ENCODE measurements around the gene PSEN1.

PSEN1 gene

GRCh38 chr14:73240816-73241480 is 104.6 kb downstream of the PSEN1 start:
- DNase-seq (ENCODE audit: low spot score) = no peak

DNA sequence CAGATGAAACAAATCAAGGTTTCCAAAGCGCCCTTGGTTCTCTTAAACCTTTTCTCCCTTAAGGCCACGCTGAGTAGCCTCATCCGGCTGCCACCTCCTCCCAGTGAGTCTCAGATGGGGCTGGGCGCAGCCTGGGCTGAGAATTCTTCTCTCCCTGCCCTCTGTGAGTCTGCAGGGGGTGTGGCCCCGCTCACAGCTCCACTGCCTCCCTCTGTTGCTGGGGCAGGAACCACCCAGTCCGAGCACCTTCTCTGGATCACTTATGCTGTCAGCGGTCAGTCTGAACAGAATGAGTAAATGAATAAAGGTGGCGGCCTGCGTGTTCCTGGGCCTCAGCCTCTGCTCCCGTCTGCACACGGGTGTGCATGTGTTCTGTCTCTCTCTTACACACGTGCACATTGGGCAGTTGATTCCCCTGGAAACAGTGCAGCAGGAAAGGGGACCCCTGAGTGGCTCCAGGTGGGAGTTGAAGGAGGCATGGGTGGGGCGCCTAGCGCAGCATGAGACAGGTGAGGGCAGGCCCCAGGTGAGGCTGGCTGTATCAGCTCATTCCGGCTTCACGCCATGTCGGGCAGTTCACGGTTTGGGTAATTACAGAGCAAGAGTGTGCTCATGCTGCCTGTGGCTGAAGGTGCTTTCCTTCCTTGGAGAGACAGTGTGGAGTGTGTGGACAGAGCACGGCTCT is 105.3 kb downstream of the PSEN1 start:
- DNase-seq (ENCODE audit: low spot score) = no peak

GRCh38 chr14:73242357-73242901 is 106.1 kb downstream of the PSEN1 start:
- DNase-seq (ENCODE audit: low spot score) = no peak

DNA sequence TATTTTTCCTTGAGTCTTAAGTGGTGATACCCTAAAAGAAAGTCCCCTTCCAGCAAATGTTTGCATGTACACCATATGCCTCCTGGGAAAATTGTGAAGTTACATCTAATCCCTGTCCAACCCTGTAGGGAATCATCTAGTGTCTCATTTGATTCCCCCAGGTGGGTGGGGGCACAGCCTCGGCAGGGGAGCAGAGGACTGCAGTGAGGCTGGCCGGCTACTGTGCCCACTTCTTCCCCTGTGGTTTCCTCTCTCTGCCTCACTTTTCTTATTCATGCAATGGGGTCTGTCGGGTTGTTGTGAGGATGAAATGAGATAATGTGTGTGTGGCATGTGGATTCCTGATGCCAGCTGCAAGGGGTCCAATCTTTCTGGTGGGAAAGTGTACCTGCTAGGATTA is 107.0 kb downstream of the PSEN1 start:
- no peak for DNase-seq (ENCODE audit: low spot score)

- no peak for DNase-seq (ENCODE audit: low spot score)
Measured at GRCh38 chr14:73243748-73244147, 107.4 kb downstream of the PSEN1 start.

GRCh38 chr14:73244541-73245290 is 108.4 kb downstream of the PSEN1 start:
- DNase-seq (ENCODE audit: low spot score) = no peak

GRCh38 chr14:73245480-73246325 is 109.4 kb downstream of the PSEN1 start:
- DNase-seq (ENCODE audit: low spot score) = peak; percentile 34

DNA sequence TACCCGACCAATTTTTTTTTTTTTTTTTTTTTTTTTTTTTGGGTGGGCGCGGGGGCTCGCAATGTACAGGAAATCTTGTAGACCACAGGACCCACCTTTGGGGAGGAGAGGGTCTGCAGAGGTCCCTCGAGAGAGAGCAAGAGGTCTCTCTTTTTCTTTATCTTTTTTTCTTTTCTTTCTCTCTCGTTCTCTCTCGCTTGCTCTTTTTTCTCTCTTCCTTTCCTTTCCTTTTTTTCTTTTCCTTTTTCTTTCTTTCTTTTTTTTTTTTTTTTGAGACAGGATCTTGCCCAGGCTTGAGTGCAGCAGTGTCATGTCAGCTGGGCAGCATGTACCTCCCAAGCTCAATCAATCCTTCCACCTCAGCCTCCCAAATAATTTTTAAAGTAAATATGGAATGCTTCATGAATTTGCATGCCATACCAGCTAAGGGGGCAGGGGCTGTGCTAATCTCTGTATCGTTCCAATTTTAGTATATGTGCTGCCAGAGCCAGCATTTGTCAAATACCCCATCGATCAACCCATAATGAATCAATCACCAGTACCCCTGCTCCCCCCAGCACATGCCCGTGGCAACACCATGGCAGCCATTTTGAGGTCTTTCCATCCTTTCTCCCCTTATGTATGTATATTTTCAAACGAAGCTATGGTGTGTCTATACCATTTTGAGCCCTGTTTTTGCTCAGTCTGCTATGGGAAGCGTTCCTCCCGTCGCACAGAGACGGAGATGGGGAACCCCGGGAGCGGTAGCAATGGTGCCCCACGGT is 110.3 kb downstream of the PSEN1 start:
- DNase-seq (ENCODE audit: low spot score) = no peak

DNA sequence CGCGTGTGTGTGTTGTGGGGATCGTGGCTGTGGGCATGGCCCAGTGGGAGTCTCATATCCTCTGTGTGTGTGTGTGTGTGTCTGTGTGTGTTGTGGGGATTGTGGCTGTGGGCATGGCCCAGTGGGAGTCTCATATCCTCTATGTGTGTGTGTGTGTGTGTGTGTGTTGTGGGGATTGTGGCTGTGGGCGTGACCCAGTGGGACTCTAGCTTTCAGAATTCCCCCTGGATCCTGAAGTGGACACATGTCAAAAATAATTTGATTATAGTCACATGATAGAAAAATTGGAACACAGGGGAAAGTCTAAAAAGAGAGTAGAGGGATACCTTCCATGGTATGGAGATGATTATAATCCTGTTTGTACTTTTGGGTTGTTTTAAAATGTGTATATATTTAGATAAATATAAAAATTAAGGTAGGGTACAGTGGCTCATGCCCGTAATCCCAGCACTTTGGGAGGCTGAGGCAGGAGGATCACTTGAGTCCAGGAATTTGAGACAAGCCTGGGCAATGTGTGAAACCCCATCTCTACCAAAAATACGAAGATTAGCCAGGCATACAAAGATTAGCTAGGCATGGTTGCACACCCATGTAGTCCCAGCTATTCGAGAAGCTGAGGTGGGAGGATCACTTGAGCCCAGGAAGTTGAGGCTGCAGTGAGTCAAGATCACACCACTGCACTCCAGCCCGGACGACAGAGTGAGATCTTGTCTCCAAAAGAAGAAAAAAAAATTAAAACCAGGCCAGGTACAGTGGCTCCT is 112.0 kb downstream of the PSEN1 start:
- no peak for DNase-seq (ENCODE audit: low spot score)

DNA sequence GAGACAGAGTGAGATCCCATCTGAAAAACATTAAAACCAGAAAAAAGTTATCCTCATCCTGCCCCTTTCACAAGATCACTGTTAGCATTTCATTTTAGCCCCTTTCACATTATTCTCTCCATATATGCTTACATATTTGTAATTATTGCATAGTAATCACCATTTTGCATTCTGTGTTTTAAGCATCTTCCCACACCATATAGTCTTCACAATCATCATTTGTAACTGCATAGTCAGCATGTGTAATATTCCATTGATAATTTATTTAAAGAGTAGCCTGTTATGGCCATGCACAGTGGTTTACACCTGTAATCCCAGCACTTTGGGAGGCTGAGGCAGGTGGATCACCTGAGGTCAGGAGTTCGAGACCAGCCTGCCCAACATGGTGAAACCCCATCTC is 112.8 kb downstream of the PSEN1 start:
- DNase-seq (ENCODE audit: low spot score) = no peak

DNA sequence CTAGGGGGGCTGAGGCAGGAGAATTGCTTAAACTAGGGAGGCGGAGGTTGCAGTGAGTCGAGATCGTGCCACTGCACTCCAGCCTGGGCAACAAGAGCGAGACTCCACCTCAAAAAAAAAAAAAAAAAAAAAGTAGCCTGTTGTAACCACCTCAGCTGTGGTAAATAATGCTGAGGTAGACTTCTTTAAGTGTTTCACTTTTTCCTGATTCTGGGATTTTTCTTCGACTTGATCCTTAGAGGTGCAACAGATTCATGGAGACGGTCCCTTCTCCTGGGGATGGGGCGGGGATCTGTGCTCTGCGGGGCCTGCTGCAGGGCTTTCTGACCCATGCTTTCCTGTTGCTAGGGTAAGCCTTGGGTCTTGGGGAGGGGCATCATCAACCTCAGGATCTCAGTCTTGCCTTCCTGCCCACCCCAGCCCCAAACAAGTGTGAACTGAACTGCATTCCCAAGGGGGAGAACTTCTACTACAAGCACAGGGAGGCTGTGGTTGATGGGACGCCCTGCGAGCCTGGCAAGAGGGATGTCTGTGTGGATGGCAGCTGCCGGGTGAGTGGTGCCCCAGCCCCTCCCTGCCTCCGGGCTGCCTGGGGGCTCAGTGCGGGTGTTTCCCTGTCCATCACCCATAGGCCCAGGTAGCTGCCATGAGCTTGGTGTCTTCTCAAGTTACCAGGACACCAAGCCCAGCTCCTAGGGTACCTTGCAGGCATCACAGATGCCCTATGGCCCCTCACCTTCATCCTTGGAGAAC is 113.4 kb downstream of the PSEN1 start:
- DNase-seq (ENCODE audit: low spot score) = no peak

- DNase-seq (ENCODE audit: low spot score) = no peak
Measured at GRCh38 chr14:73250317-73250713, 114.0 kb downstream of the PSEN1 start.

GRCh38 chr14:73250781-73251500 is 114.6 kb downstream of the PSEN1 start:
- DNase-seq (ENCODE audit: low spot score) = no peak

GRCh38 chr14:73251516-73252215 is 115.4 kb downstream of the PSEN1 start:
- DNase-seq (ENCODE audit: low spot score) = no peak

GRCh38 chr14:73252491-73253322 is 116.4 kb downstream of the PSEN1 start:
- DNase-seq (ENCODE audit: low spot score) = no peak

GRCh38 chr14:73253323-73253610 is 117.0 kb downstream of the PSEN1 start:
- no peak for DNase-seq (ENCODE audit: low spot score)

DNA sequence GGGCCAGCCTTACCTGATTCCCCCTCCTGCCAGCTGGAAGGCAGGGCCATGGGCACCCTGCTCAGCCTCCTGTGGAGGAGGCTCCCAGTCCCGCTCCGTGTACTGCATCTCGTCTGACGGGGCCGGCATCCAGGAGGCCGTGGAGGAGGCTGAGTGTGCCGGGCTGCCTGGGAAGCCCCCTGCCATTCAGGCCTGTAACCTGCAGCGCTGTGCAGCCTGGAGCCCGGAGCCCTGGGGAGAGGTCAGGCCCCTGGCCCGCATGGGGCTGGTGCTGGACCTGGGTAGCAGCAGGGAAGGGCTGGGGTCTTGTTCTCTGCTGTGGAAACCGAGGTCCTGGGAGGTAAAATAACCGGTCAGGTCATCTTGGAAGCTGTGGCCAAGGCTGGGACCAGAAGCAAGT is 117.4 kb downstream of the PSEN1 start:
- no peak for DNase-seq (ENCODE audit: low spot score)

Data from CD4-positive, alpha-beta T cell treated with Interleukin-6 at 100 ng/mL for 8 hours (primary cell).